GM21576 (cell line): Measurements from ENCODE around the gene MTMR11.

ENCODE experiments used
- ATAC-seq: cut with Tn5 transposase; IDR thresholded peaks from one replicate; pipeline ENCODE4 v1.9.1; 2021; ENCODE audit warnings: mild to moderate bottlenecking, moderate library complexity; ENCODE audit not compliant: unreplicated experiment

Gene MTMR11

DNA sequence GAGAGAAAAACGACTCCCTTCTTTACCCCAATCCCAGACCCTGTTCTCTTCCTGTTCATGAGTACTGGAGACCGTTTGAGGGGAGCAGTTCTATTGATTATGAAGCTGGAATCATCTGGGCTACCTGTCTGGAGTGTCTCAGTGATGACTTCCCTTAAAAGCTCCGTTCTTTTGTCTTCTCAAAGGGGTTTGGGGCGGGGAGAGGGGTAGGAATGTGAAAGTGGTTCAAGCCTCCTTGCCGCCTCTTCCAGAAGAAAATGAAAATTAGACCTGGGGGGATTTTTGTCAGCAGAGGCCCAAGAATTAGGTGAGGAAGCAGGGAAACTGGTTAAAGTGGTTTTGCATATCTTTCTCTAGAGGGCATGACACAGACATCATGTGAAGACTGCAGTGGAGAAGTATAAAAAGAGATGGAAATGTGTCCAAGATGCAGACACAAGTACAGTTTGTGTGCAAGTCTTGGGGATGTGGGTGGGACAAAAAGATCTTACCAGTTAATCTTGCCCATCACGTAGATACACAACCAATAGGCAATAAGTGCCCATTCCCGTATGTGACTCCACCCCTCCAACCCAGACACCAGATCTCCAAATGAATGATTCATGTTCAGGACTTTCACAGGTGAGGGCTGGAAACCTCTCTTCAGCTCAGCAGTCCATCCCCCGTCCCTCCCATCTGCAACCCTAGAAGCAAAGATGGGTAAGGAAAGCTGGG is 470 bp upstream of the MTMR11 start:
- ATAC-seq: no peak

DNA sequence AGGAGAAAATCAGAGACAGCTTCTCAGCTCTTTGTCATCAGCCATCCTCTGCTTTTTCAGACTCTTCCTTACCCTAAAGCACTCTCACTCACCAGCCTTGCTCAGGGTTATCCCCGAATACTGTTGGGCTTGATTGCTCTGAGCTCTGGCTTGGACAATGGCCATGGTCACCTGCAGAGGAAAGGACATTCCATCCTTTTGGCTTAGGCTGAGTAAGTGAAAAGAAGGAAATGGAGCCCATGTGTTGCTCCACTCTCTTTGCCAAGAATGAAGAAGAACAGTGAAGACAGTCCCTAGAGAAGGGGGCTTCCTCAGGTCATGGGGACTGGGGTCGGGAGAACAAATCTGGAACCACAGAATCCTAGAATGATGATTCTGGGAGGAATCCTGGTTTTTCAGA is 2.3 kb downstream of the MTMR11 start:
- ATAC-seq: no peak

DNA sequence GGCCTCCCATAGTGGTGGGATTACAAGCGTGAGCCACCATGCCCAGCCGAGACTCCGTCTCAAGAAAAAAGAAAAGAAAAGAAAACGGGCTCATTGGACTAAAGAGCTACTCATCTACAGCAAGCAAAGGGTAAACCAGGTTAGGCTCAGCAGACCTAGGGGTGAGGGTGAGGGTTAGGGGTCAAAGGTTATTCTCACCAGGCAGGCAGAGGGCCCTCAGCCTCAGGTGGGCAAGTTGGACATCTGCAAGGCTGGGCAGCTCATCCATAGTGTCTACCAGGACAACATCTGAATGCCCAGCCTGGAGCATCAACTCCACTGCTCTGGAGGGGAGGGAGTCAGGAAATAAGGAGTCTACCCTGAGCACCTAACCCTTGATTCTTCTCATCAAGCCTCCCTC is 3.5 kb downstream of the MTMR11 start:
- no peak for ATAC-seq

DNA sequence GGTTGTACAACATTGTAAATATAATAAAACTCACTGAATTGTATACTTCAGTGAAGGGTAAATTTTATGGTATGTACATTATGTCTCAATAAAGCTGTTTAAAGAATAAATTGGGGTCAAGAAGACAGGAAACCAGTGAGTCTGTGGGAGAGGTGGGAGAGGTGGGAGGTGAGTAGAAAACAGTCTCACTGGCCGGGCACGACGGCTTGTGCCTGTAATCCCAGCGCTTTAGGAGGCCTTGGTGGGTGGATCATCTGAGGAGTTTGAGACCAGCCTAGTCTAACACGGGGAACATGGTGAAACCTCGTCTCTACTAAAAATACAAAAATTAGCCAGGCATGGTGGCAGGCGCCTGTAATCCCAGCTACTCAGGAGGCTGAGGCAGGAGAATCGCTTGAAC is 4.2 kb downstream of the MTMR11 start:
- no peak for ATAC-seq

DNA sequence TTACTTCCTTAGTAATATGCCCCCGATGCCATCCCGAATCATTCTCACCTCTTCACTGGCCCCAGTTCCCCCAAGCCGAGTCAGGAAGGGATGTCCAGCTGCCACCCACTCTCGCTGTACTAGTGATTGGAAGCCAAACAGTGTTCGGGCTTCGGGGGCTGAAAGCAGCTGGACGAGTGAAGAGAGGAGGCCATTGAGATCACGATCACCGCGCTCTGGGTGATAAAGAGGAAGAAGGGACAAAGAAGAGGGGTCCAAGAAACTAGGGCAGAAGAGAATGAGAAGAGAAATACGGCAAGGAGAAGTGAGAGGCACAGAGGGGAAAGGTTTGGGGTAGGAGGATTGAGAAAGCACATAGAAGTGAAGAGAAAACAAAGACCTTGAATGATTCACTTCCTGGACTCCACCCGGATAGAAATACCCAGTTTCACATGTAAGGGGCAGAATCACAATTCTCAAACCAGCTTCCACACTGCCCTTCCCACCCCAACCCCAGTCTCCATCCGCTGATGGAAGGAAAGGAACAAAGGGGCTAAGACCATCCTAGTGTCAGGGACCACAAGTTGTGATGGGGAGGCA is 5.4 kb downstream of the MTMR11 start:
- ATAC-seq: no peak

DNA sequence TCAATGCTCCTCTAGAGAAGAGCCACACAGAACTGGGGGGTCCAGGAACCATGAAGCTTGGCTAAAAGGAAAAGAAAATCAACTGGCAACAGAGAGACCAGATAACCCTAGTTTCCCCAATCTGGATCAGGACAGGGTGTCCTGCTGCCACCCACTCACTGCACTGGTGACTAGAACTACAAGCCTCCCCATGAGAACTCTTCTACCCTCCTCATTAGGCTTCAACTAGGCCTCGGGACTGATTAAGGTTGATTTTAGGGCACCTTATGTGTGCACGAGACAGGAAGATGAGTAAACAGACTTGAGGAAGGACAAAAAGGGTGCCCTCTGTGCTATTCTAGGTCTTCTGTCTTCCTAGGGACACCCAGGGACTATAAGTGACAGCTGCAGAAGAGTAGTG is 6.8 kb downstream of the MTMR11 start:
- no peak for ATAC-seq

DNA sequence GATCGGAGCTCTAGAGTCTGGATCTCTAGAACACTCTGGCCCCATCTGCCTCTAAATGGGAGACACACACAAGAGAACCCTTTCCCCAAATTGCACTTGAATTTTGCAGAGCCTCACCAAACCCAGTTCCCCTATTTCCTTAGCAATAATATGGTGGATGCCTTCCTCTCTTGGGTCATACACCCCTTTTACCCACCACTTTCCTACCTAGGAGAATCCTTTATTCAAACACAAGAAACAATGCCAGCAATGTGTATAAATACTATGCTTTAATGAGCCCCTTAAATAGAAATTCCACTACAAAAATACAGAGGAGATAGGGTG is 8.3 kb downstream of the MTMR11 start:
- ATAC-seq: no peak

DNA sequence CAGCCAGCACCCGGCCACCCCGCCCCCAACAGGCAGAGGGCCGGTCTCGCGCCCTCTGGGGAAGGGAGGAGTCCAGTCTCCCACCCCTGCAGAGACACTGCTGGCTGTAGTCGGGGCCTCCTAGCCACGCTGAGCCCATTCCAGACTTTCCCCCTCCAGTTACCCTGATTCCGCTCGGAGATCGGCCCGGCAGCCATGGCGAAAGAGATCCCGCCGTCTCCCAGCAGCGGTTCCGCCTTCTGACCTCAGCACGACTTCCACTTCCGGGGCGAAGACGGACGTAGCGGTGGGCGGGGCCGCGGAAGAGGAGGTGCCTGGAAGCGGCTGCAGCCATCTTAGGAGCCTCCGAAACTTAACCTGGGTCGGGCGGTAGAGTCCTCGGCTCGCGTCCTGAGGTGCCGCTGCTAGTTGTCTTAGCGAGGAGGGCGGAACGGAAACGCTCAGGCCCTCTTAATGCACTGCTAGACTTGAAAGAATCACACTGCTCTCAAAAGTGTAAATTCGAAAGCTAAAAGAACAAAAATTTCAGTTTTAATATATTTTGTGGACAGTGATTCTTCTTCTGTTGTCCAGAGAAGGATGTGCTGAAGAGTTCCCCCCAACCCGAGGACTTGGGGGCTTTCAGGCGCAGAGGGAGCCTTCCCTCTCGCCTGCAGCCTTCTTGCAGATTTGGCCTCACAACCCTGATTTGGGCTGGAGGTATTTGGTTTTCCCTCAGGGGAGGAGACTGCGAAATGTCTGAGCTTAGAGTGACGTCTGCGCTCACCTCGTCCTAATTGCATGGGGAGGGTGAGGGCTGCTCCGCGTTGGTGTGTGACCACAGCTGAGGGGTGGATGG is 8.9 kb downstream of the MTMR11 start, which contains the start of gene SF3B4:
TSS of gene SF3B4 (minus strand) at position 241 of the 838 bp plus-strand sequence. CDS start at position 197, 44 bp downstream.
- ATAC-seq: peak; percentile 93

DNA sequence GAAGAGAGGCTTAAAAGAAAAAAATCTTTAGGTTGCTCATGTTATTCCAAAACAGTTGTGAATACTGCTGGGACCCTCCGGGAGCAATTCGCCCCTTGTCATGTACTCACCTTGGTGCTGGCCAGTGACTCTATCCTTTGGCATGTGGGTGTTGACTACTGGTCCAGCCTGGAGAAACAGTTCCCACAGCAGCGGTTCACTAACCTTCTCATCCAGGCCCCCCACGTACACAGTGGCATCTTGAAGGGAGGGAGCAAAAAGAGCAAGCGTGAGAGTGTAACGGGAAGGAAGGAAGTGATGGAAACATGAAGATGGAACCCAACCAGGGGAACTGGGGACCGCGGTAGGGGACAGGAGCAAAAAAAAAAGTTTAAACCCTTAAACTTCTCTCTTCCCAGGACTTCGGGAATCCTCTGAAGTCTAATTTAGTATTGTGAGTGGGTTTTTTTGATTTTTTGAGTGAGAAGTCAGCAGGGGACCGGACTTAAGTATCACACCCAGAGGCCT is 9.6 kb downstream of the MTMR11 start:
- ATAC-seq: no peak

DNA sequence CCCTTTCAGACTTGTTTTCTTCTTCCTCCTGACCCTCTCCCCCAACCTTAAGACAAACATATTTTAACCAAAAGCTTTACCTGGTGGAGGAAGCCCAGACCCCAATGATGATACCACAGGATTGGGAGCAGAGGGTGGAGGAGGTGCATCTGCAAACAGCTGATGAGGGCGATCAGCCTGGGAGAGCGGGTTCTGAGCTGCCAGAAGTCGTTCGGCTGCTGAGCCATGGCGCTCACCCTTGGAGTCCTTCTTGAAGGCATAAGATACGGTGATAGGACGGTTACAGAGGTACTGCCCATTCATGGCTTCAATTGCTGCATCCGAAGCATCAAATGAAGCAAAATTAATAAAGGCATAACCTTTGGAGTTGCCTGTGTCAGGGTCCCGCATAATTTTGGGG is 10.4 kb downstream of the MTMR11 start:
- no peak for ATAC-seq

DNA sequence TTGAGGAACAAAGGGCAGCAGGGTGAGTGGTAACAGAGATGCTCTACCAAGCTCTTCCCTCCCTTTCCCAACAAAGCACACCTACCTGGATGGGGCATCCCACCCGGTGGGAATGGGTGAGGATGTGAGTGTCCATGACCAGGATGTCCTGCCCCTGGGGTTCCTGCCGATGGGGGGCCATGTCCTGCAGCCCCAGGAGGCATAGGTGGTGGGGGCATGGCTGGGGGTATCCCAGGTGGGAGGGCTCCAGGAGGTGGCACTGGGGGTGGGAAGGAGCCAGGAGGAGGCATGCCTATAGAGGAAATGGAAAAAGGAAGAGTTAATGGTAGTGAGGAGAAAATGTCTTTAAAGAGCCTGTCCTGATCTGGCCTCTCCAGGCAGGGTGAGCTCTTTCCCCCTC is 10.9 kb downstream of the MTMR11 start:
- no peak for ATAC-seq

DNA sequence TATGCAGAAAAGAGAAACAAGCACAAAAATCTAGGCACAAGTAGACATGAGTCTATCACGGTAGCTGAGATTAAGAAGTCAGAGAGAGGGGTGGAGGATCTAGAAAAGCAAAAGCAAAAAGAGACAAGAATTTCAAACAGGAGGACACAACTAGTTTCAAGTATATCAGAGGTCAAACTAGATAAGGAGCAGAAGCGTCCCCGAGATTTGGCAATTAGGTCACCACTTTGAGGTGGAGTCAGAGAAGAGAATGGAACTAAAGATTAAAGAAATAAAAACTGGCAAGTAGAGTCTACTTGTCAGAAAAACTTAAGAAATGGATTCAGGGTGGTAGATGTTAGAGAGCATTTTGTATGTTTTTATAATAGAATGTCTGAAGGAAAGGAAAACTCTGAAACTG is 11.3 kb downstream of the MTMR11 start:
- ATAC-seq: no peak

DNA sequence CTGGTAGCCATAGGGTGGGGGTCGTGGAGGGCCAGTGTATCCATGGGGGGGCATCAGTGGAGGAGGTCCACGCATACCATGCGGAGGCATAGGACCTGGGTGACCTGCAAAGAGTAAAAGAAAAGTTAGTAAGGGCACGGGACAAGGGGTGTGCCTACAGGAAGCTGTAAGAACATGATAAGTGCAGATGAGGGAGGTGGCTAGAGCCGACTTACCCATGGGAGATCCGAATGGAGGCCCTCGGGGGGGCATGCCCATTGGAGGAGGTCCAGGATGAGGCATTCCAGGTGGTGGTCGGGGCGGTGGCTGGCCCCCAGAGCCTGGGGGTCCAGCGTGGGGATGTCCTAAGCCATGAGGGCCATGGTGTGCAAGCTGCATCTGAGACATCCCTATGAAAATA is 13.1 kb downstream of the MTMR11 start:
- no peak for ATAC-seq

DNA sequence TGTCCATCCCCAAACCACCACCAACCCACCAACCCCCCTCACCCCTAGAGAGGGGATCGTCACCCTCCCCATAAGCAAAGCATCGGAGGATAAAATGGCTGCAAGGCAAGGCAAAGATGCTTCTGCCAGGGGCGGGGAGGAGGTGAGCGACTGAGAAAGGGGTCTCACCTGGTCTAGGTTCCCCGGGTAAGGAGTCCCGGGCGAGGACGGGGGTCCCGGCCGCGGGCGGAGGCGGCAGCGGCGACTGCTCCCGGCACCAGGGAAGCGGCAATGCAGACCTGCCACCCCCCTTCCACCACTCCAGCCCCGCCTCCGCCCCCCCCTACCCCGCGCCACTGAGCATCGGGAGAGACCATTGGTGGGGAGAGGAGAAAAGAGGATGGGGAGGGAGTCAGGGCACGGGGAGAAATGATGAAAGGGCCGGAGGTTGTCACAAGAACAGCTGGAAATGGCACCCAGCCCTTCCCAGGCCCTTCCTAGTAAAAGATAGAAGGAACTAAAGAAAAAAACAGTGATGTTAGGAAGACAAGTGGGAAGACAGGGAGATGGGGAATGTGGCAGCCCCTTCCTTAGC is 19.0 kb downstream of the MTMR11 start, which contains the start of gene SV2A:
TSS of gene SV2A (minus strand) at position 274 of the 574 bp plus-strand sequence. CDS start 4,004 bp downstream, outside the sequence.
- ATAC-seq: no peak

DNA sequence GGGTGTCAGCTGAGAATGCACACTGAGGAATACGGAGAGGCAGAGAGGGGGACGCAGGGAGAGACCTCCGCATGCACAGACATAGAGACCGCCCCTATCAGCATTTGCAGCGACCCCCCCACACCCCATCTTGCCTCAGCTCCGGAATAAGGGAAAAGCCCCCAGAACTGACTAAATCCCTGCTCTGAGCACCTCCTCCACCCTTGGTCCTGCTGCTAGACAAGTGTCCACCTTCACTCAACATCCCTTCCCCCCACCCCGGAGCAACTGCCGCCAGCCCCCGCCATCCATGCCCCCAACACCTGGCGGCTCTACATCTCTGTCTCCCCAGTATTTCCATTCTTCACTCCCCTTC is 19.8 kb downstream of the MTMR11 start:
- ATAC-seq: no peak

DNA sequence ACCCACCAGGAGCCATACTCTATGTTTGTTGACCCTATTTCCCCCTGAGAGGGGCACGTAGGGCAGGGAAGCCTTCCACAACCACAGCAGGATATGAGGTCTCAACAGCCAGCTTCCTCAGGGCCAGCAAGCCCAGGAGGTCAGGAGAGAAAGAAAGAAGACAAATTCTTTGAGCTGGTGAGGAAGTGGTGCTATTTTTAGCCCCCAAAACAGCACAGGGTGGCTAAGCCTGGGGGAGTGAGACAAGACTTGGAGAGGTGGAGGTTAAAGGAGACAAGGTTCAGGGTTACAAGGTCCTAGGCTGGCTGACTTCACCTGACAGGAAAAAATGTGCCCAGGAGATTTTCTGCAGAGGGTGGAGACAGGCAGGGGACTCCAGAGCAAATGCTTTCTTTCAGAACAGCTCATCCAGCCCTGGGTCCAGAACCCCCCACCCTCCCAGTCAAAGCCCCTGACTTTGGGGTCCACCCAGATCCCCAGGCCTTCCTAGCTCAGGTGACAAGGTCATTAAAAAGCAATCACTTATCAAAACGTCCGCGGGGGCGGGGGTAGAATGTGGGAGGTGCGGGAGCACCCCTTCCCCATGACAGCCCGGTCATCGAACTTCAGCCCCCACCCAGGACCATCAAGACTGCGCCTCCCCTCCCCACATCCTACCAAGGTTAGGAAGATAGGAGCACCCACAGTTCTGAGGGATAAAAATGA is 20.3 kb downstream of the MTMR11 start:
- no peak for ATAC-seq

DNA sequence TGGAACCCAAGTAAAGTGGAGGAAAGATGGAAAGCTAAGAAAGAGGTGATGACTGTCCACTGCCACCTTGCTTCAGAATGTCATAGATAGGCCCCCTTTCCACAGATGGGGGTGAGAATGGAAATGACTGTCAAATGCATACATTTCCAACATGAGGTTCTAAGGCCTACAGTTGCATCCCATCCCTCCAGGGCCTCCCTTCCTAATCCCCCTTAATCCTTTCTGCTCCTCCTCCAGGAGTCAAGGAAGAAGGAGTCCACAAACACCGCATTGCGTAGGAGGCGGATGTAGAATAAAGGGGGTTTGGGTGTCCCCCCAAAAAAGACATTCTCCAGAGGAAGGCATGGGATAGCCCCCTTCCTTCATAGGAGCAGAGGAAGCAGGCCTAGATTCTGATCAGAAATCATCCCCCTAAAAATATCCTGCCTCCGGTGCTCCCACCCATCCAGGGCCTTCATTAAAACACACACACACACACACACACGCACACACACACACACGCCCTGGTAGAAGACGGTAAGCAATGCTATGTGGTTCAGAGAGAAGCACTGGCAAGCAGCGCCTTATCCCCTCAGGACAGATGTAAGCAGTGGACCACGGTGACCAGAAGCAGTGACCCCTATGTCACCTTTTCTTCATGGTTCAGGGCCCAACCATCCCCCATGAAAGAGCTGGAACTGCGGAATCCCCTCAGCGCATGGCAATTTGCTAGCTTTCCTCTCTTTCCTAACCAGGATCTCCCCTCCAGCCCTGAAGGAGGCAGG is 21.1 kb downstream of the MTMR11 start:
- ATAC-seq: no peak

DNA sequence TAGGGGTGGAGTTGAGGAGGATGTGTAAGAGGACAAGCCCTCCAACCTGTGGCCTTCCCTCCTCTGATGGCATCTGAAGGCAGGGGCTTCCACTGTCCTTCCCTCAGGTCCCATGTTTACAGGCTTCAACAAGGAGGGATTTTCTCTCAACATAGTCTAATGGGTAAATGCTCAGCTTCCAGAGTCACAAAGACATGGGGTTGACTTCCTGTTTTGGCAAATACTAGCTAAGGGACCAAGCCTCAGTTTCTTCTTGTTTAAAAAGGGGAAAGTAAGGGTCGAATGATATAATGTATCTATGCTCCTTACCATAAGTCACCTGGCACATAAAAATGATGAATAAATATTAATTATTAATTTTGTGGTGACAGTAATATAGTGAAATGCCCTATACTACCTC is 22.1 kb downstream of the MTMR11 start:
- ATAC-seq: no peak

DNA sequence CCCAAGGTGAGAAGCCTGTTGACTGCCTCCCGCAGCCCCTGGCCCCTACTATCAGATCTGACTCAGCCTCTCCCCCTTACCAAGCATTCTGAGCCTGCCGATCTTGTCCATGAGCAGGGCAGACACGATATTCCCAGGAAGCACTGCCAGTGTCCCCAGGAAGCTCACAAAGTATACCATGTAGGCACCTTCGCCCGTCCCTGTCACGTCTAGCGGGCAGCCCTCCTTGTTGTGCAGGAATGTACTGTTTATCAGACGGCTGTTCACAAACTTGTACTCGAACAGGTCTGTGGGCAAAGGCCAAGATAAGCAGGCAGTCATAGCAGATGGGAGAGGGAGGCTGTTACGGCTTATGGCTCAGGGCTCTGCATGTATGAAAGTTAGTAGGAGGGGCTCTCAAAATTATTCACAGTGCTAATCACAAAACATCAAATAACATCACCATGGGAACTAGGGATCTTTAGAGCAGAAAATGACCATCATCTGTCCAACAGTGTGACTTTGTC is 30.1 kb downstream of the MTMR11 start:
- no peak for ATAC-seq
